Activated CD4-positive, alpha-beta T cell treated with anti-CD3 and anti-CD28 coated beads, Interleukin-2, amount 10 ng/mL, durations not matched to agents 24 days and 14 days (primary cell): ENCODE data around the gene ATP4A. TPM values are rescaled to one million over a fixed set of nuclear protein-coding genes. Genes with fewer than 3 reads are reported as not detected.

Source experiments
- DNase-seq: peaks from one replicate; pipeline ENCODE4 v3.0.0; 2022
- H3K27ac Mint-ChIP-seq: one replicate; pipeline ENCODE4 v1.8.0; 2022; ENCODE audit warnings: mild to moderate bottlenecking, mixed read lengths
- H3K27me3 Mint-ChIP-seq: one replicate; pipeline ENCODE4 v1.8.0; 2022; ENCODE audit warnings: mixed read lengths
- H3K36me3 Mint-ChIP-seq: one replicate; pipeline ENCODE4 v1.8.0; 2022; ENCODE audit warnings: low read depth, mild to moderate bottlenecking, mixed read lengths
- H3K4me1 Mint-ChIP-seq: one replicate; pipeline ENCODE4 v1.8.0; 2021; ENCODE audit warnings: mixed read lengths
- H3K4me3 Mint-ChIP-seq: one replicate; pipeline ENCODE4 v1.8.0; 2022; ENCODE audit warnings: mild to moderate bottlenecking, moderate library complexity, mixed read lengths
- H3K9me3 Mint-ChIP-seq: one replicate; pipeline ENCODE4 v1.8.0; 2021; ENCODE audit warnings: mixed read lengths
- intact Hi-C: fragments of 100-400 bp; cut with micrococcal nuclease; formaldehyde crosslinking; loops from one replicate; pipeline ENCODE4 v1.15.1; 2023
- total RNA-seq: library from RNA; stranded (reverse); gene quantifications from 2 replicates; pipeline ENCODE4 v1.2.3, GENCODE V29; 2022

ATP4A gene
- total RNA-seq, 1 donor from 2014 or later = not detected

- H3K27me3 Mint-ChIP-seq = peaks cover 11% of the 10 kb centered on the region
- DNase-seq = no peak
- no peaks in the 10 kb centered on the region for H3K4me1 Mint-ChIP-seq
- no peaks in the 10 kb centered on the region for H3K36me3 Mint-ChIP-seq
- H3K9me3 Mint-ChIP-seq = no peaks in the 10 kb centered on the region
- H3K4me3 Mint-ChIP-seq = no peak overlapping the region
- H3K27ac Mint-ChIP-seq = no peak overlapping the region
- intact Hi-C loops = no loop called here
Observed at GRCh38 chr19:35587321-35587720, 23.9 kb upstream of the ATP4A start.

GRCh38 chr19:35585848-35586247, 22.4 kb upstream of the ATP4A start, which contains the start of gene PMIS2:
Gene PMIS2 (plus strand): TSS chr19:35586173. CDS start chr19:35586260, 87 bp downstream.
- H3K27me3 Mint-ChIP-seq = peaks cover 12% of the 10 kb centered on the region
- no peaks in the 10 kb centered on the region for H3K9me3 Mint-ChIP-seq
- no peak within 1 kb of the TSS for H3K4me3 Mint-ChIP-seq
- H3K36me3 Mint-ChIP-seq = no peaks in the 10 kb centered on the region
- H3K4me1 Mint-ChIP-seq = no peaks in the 10 kb centered on the region
- peak; percentile 60 for DNase-seq
- intact Hi-C loops = no loop called here
- H3K27ac Mint-ChIP-seq = no peak within 1 kb of the TSS

GRCh38 chr19:35582760-35583159, 19.3 kb upstream of the ATP4A start:
- H3K9me3 Mint-ChIP-seq = no peaks in the 10 kb centered on the region
- H3K36me3 Mint-ChIP-seq = no peaks in the 10 kb centered on the region
- H3K4me3 Mint-ChIP-seq = no peak overlapping the region
- no peak for DNase-seq
- intact Hi-C loops = no loop called here
- no peaks in the 10 kb centered on the region for H3K4me1 Mint-ChIP-seq
- H3K27me3 Mint-ChIP-seq = peaks cover 12% of the 10 kb centered on the region
- no peak overlapping the region for H3K27ac Mint-ChIP-seq

- Mint-ChIP-seq H3K4me1 (no peaks in the 10 kb centered on the region), H3K4me3 (no peak overlapping the region), H3K9me3 (peaks cover 18% of the 10 kb centered on the region), H3K27me3 (peaks cover 3% of the 10 kb centered on the region), H3K36me3 (peaks cover 6% of the 10 kb centered on the region), H3K27ac (no peak overlapping the region)
- intact Hi-C loops = no loop called here
- DNase-seq = no peak
Observed at GRCh38 chr19:35578707-35579106, 15.2 kb upstream of the ATP4A start.

- intact Hi-C loops = no loop called here
- Mint-ChIP-seq H3K27ac (no peak overlapping the region), H3K4me1 (no peaks in the 10 kb centered on the region), H3K36me3 (peaks cover 6% of the 10 kb centered on the region), H3K27me3 (peaks cover 6% of the 10 kb centered on the region), H3K9me3 (peaks cover 18% of the 10 kb centered on the region), H3K4me3 (no peak overlapping the region)
- DNase-seq = no peak
Observed at GRCh38 chr19:35577918-35578317, 14.5 kb upstream of the ATP4A start.

GRCh38 chr19:35571406-35571965, 8.0 kb upstream of the ATP4A start:
- Mint-ChIP-seq H3K27me3 (peaks cover 19% of the 10 kb centered on the region), H3K36me3 (no peaks in the 10 kb centered on the region), H3K4me1 (peaks cover 2% of the 10 kb centered on the region), H3K27ac (no peak overlapping the region), H3K9me3 (peaks cover 12% of the 10 kb centered on the region), H3K4me3 (no peak overlapping the region)
- DNase-seq = no peak
- intact Hi-C loops = no loop called here

GRCh38 chr19:35569281-35569781, 5.9 kb upstream of the ATP4A start:
- Mint-ChIP-seq H3K36me3 (no peaks in the 10 kb centered on the region), H3K4me1 (peaks cover 2% of the 10 kb centered on the region), H3K27ac (no peak overlapping the region), H3K9me3 (no peaks in the 10 kb centered on the region), H3K4me3 (no peak overlapping the region), H3K27me3 (peaks cover 19% of the 10 kb centered on the region)
- intact Hi-C loops = no loop called here
- no peak for DNase-seq

GRCh38 chr19:35566738-35567137, 3.3 kb upstream of the ATP4A start:
- peaks cover 15% of the 10 kb centered on the region for H3K27me3 Mint-ChIP-seq
- DNase-seq = no peak
- peaks cover 2% of the 10 kb centered on the region for H3K4me1 Mint-ChIP-seq
- H3K36me3 Mint-ChIP-seq = no peaks in the 10 kb centered on the region
- no peak overlapping the region for H3K4me3 Mint-ChIP-seq
- H3K27ac Mint-ChIP-seq = no peak overlapping the region
- H3K9me3 Mint-ChIP-seq = no peaks in the 10 kb centered on the region
- intact Hi-C loops = no loop called here

GRCh38 chr19:35565016-35565856, 1.8 kb upstream of the ATP4A start:
- no peak for DNase-seq

GRCh38 chr19:35562776-35563175, 682 bp downstream of the ATP4A start:
- no peaks in the 10 kb centered on the region for H3K9me3 Mint-ChIP-seq
- no peak overlapping the region for H3K27ac Mint-ChIP-seq
- no peak for DNase-seq
- H3K4me3 Mint-ChIP-seq = no peak overlapping the region
- peaks cover 2% of the 10 kb centered on the region for H3K4me1 Mint-ChIP-seq
- intact Hi-C loops = no loop called here
- no peaks in the 10 kb centered on the region for H3K36me3 Mint-ChIP-seq
- H3K27me3 Mint-ChIP-seq = peaks cover 29% of the 10 kb centered on the region

More at GRCh38 chr19:35565016-35565856, 1.8 kb upstream of the ATP4A start:
- H3K4me1 Mint-ChIP-seq = no peaks in the 10 kb centered on the region
- no peaks in the 10 kb centered on the region for H3K36me3 Mint-ChIP-seq
- intact Hi-C loops = no loop called here
- H3K27ac Mint-ChIP-seq = no peak overlapping the region
- H3K27me3 Mint-ChIP-seq = peaks cover 14% of the 10 kb centered on the region
- H3K4me3 Mint-ChIP-seq = no peak overlapping the region
- no peaks in the 10 kb centered on the region for H3K9me3 Mint-ChIP-seq

GRCh38 chr19:35562336-35562735, 1.1 kb downstream of the ATP4A start:
- DNase-seq = no peak
- H3K4me1 Mint-ChIP-seq = peaks cover 2% of the 10 kb centered on the region
- H3K9me3 Mint-ChIP-seq = no peaks in the 10 kb centered on the region
- no peaks in the 10 kb centered on the region for H3K36me3 Mint-ChIP-seq
- intact Hi-C loops = no loop called here
- no peak overlapping the region for H3K4me3 Mint-ChIP-seq
- H3K27ac Mint-ChIP-seq = no peak overlapping the region
- H3K27me3 Mint-ChIP-seq = peaks cover 29% of the 10 kb centered on the region

GRCh38 chr19:35561436-35561835, 2.0 kb downstream of the ATP4A start:
- intact Hi-C loops = no loop called here
- Mint-ChIP-seq H3K36me3 (no peaks in the 10 kb centered on the region), H3K4me3 (no peak overlapping the region), H3K27me3 (peaks cover 28% of the 10 kb centered on the region), H3K27ac (no peak overlapping the region), H3K9me3 (no peaks in the 10 kb centered on the region), H3K4me1 (peaks cover 5% of the 10 kb centered on the region)
- no peak for DNase-seq

- no peak for DNase-seq
- intact Hi-C loops = no loop called here
- Mint-ChIP-seq H3K9me3 (no peaks in the 10 kb centered on the region), H3K4me1 (peaks cover 5% of the 10 kb centered on the region), H3K4me3 (no peak overlapping the region), H3K27ac (no peak overlapping the region), H3K36me3 (no peaks in the 10 kb centered on the region), H3K27me3 (peaks cover 30% of the 10 kb centered on the region)
Observed at GRCh38 chr19:35560677-35561076, 2.8 kb downstream of the ATP4A start.

- peaks cover 30% of the 10 kb centered on the region for H3K27me3 Mint-ChIP-seq
Observed at GRCh38 chr19:35560271-35560670, 3.2 kb downstream of the ATP4A start.

More at GRCh38 chr19:35560271-35560670, 3.2 kb downstream of the ATP4A start:
- peaks cover 5% of the 10 kb centered on the region for H3K4me1 Mint-ChIP-seq
- H3K9me3 Mint-ChIP-seq = no peaks in the 10 kb centered on the region
- intact Hi-C loops = no loop called here
- H3K27ac Mint-ChIP-seq = no peak overlapping the region
- DNase-seq = no peak
- no peak overlapping the region for H3K4me3 Mint-ChIP-seq
- H3K36me3 Mint-ChIP-seq = no peaks in the 10 kb centered on the region
